ELR (cell line): Measurements from ENCODE around the gene NXT1.
"Not testable (repeated sequence)": the region's sequence is repeated elsewhere in the genome, so short reads cannot be mapped to it uniquely, and the experiment has no call there.

Source experiments
- DNase-seq: peaks from one replicate; pipeline ENCODE4 v3.0.0-alpha.2; 2015; ENCODE audit warnings: low read depth

Gene NXT1

GRCh38 chr20:23350196-23350903, at the start of gene NXT1:
TSS of gene NXT1 (plus strand) at chr20:23350791. CDS start at chr20:23354042, 3,251 bp downstream.
- peak; percentile 99 for DNase-seq

- no peak for DNase-seq
Measured at GRCh38 chr20:23301436-23302050, 49.0 kb upstream of the NXT1 start.

GRCh38 chr20:23302386-23302785, 48.2 kb upstream of the NXT1 start:
- no peak for DNase-seq

GRCh38 chr20:23302801-23303200, 47.8 kb upstream of the NXT1 start:
- DNase-seq, result no peak

- no peak for DNase-seq
Measured at GRCh38 chr20:23303325-23304102, 47.1 kb upstream of the NXT1 start.

- DNase-seq, result no peak
Measured at GRCh38 chr20:23304616-23305015, 46.0 kb upstream of the NXT1 start.

- DNase-seq, result no peak
Measured at GRCh38 chr20:23305098-23305497, 45.5 kb upstream of the NXT1 start.

- DNase-seq, result not testable (repeated sequence)
Measured at GRCh38 chr20:23307393-23307792, 43.2 kb upstream of the NXT1 start.

GRCh38 chr20:23308024-23308423, 42.6 kb upstream of the NXT1 start:
- no peak for DNase-seq

- no peak for DNase-seq
Measured at GRCh38 chr20:23308908-23309307, 41.7 kb upstream of the NXT1 start.

- no peak for DNase-seq
Measured at GRCh38 chr20:23309781-23310180, 40.8 kb upstream of the NXT1 start.

GRCh38 chr20:23311947-23312506, 38.6 kb upstream of the NXT1 start:
- DNase-seq, result no peak

GRCh38 chr20:23313271-23313670, 37.3 kb upstream of the NXT1 start:
- no peak for DNase-seq

- no peak for DNase-seq
Measured at GRCh38 chr20:23314699-23315098, 35.9 kb upstream of the NXT1 start.

- DNase-seq, result no peak
Measured at GRCh38 chr20:23315099-23315498, 35.5 kb upstream of the NXT1 start.

- no peak for DNase-seq
Measured at GRCh38 chr20:23316626-23317025, 34.0 kb upstream of the NXT1 start.

- no peak for DNase-seq
Measured at GRCh38 chr20:23317081-23317480, 33.5 kb upstream of the NXT1 start.

GRCh38 chr20:23318347-23318746, 32.2 kb upstream of the NXT1 start:
- no peak for DNase-seq

GRCh38 chr20:23320317-23320716, 30.3 kb upstream of the NXT1 start:
- DNase-seq, result peak; percentile 34

- no peak for DNase-seq
Measured at GRCh38 chr20:23325107-23325506, 25.5 kb upstream of the NXT1 start.

GRCh38 chr20:23326774-23327173, 23.8 kb upstream of the NXT1 start:
- no peak for DNase-seq

- DNase-seq, result no peak
Measured at GRCh38 chr20:23327617-23328333, 22.8 kb upstream of the NXT1 start.
